Activated CD8-positive, alpha-beta memory T cell treated with anti-CD3 and anti-CD28 coated beads, Interleukin-2, amount 50 U/mL, for 24 hours (primary cell): Measurements from ENCODE around the gene KCNG2.

Source experiments
- DNase-seq: peaks from one replicate; pipeline ENCODE4 v3.0.0-alpha.2; 2020; ENCODE audit errors: extremely low read depth

KCNG2 gene

GRCh38 chr18:79798999-79799370 lies 1.2 kb downstream of the KCNG2 start:
- DNase-seq, result no peak

GRCh38 chr18:79799619-79800370 lies 2.1 kb downstream of the KCNG2 start:
- DNase-seq, result no peak

- DNase-seq, result no peak
These were observed 2.8 kb downstream of the KCNG2 start for GRCh38 chr18:79800371-79801180.

- DNase-seq, result no peak
These were observed 3.5 kb downstream of the KCNG2 start for GRCh38 chr18:79801217-79801616.

GRCh38 chr18:79801641-79802040 lies 3.9 kb downstream of the KCNG2 start:
- DNase-seq, result no peak

GRCh38 chr18:79802298-79802697 lies 4.6 kb downstream of the KCNG2 start:
- DNase-seq, result no peak

- no peak for DNase-seq
These were observed 5.9 kb downstream of the KCNG2 start for GRCh38 chr18:79803611-79804051.

- no peak for DNase-seq
These were observed 6.5 kb downstream of the KCNG2 start for GRCh38 chr18:79804130-79804787.

GRCh38 chr18:79805211-79805887 lies 7.6 kb downstream of the KCNG2 start:
- no peak for DNase-seq

- DNase-seq, result no peak
These were observed 8.3 kb downstream of the KCNG2 start for GRCh38 chr18:79805926-79806487.

GRCh38 chr18:79806976-79807841 lies 9.5 kb downstream of the KCNG2 start:
- no peak for DNase-seq

GRCh38 chr18:79809482-79810192 lies 11.9 kb downstream of the KCNG2 start:
- DNase-seq, result no peak

- no peak for DNase-seq
These were observed 14.3 kb downstream of the KCNG2 start for GRCh38 chr18:79812052-79812451.

GRCh38 chr18:79814373-79814772 lies 16.6 kb downstream of the KCNG2 start:
- no peak for DNase-seq

GRCh38 chr18:79815657-79816056 lies 17.9 kb downstream of the KCNG2 start:
- no peak for DNase-seq

- DNase-seq, result no peak
These were observed 18.4 kb downstream of the KCNG2 start for GRCh38 chr18:79816092-79816491.

- no peak for DNase-seq
These were observed 19.4 kb downstream of the KCNG2 start for GRCh38 chr18:79816981-79817606.

GRCh38 chr18:79817607-79817998 lies 19.9 kb downstream of the KCNG2 start:
- no peak for DNase-seq

GRCh38 chr18:79818036-79818435 lies 20.3 kb downstream of the KCNG2 start:
- no peak for DNase-seq

GRCh38 chr18:79818631-79819030 lies 20.9 kb downstream of the KCNG2 start:
- DNase-seq, result no peak
